ENCODE results near the gene PGAP2. TPM values are rescaled to one million over a fixed set of nuclear protein-coding genes. Genes with fewer than 3 reads are reported as not detected.

PGAP2 gene
- total RNA-seq, 2 donors from 2014 or later: 10.8 to 14.9 TPM

DNA sequence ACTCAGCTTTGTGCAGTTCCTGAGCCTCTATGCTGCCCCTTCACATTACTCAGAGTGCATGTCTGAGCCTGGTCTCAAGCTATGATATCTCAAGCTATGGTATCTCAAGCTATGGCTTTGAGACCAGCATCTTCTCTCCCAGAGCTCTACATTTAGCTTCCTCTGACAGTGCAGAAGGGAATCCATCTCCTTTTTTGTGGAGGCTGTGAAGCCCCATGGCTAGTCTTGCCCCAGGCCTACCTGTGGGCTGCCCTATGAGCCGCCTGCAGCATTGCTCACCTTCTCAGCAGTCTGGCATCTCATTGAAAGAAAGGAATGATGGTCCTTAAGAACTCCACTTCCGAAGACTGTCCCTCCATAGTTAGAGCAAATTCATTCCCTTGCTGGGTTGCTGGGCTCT, 12.6 kb downstream of the PGAP2 start:
- Histone ChIP-seq H3K27ac (no peak overlapping the region), H3K9me3 (no peaks in the 10 kb centered on the region), H3K36me3 (no peaks in the 10 kb centered on the region), H3K27me3 (no peaks in the 10 kb centered on the region), H3K4me1 (peaks cover 0 to 7% of the 10 kb centered on the region in 2 donors), H3K4me3 (no peak overlapping the region)
- DNase-seq (ENCODE audit: low spot score): no peak
- TF ChIP-seq, protein P1, sequence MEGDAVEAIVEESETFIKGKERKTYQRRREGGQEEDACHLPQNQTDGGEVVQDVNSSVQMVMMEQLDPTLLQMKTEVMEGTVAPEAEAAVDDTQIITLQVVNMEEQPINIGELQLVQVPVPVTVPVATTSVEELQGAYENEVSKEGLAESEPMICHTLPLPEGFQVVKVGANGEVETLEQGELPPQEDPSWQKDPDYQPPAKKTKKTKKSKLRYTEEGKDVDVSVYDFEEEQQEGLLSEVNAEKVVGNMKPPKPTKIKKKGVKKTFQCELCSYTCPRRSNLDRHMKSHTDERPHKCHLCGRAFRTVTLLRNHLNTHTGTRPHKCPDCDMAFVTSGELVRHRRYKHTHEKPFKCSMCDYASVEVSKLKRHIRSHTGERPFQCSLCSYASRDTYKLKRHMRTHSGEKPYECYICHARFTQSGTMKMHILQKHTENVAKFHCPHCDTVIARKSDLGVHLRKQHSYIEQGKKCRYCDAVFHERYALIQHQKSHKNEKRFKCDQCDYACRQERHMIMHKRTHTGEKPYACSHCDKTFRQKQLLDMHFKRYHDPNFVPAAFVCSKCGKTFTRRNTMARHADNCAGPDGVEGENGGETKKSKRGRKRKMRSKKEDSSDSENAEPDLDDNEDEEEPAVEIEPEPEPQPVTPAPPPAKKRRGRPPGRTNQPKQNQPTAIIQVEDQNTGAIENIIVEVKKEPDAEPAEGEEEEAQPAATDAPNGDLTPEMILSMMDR (IDR thresholded peaks at IDR 0.05): no peak

DNA sequence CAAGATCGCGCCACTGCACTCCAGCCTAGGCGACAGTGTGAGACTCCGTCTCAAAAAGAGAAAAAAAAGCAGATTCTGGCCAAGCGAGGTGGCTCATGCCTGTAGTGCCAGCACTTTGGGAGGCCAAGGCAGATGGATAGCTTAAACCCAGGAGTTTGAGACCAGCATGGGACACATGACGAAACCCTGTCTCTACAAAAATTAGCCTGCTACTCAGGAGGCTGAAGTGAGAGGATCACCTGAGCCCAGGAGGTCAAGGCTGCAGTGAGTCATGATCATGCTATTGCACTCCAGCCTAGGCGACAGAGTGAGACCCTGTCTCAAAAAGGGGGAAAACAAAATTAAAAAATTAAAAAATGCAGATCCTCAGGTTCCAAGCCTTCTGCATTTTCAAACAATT, 14.0 kb downstream of the PGAP2 start:
- Histone ChIP-seq H3K4me3 (no peak overlapping the region), H3K9me3 (no peaks in the 10 kb centered on the region), H3K36me3 (peaks cover 7% of the 10 kb centered on the region), H3K27ac (no peak overlapping the region), H3K27me3 (no peaks in the 10 kb centered on the region), H3K4me1 (no peaks in the 10 kb centered on the region)
- TF ChIP-seq, protein P1 (IDR thresholded peaks at IDR 0.05): no peak
- DNase-seq (ENCODE audit: low spot score): no peak

DNA sequence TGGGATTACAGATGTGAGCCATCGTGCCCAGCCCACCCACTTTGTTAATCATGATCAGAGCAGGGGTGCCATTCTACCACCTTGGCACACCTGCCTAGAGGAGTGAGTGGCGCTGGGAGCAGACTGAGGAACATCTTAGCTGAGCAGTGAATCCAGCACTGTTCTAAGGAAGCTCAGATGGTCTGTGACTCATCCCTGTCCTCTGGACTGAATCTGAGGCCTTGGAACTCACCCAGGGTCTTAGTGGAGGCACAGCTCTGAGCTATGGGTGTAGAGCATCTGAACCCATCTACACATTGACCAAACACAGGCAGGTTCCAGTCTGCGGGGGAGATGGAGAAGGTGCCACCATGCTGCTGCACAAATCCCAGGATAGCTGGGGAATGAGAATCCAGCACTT, 14.9 kb downstream of the PGAP2 start:
- Histone ChIP-seq H3K27me3 (no peaks in the 10 kb centered on the region), H3K27ac (no peak overlapping the region), H3K4me3 (no peak overlapping the region), H3K4me1 (no peaks in the 10 kb centered on the region), H3K36me3 (peaks cover 17% of the 10 kb centered on the region), H3K9me3 (no peaks in the 10 kb centered on the region)
- no peak for DNase-seq (ENCODE audit: low spot score)
- TF ChIP-seq, protein P1 (IDR thresholded peaks at IDR 0.05): no peak

DNA sequence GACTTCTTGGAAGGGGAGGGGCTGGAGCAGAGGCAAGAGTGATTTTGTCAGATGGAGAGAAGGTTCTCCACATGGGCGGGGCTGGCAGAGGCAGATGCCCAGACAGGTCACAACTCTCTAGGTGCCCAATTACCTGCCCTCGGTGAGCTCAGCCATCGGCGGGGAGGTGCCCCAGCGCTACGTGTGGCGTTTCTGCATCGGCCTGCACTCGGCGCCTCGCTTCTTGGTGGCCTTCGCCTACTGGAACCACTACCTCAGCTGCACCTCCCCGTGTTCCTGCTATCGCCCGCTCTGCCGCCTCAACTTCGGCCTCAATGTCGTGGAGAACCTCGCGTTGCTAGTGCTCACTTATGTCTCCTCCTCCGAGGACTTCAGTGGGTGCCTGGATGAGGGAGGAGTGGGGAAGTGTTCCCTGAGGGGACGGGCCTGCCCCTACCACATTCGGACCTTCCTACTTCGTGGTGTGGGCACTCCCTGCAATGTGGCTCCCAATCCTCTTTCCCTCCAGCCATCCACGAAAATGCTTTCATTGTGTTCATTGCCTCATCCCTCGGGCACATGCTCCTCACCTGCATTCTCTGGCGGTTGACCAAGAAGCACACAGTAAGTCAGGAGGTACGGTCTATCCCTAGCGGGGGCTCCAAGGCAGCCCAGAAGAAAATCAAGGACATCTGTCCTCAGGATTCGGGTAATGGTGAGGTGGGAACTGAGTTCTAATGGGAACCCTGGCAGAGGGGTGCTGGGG, 15.6 kb downstream of the PGAP2 start:
- TF ChIP-seq, protein P1 (IDR thresholded peaks at IDR 0.05): no peak
- Histone ChIP-seq H3K36me3 (peaks cover 17% of the 10 kb centered on the region), H3K27me3 (no peaks in the 10 kb centered on the region), H3K9me3 (no peaks in the 10 kb centered on the region), H3K27ac (no peak overlapping the region), H3K4me1 (no peaks in the 10 kb centered on the region), H3K4me3 (no peak overlapping the region)
- DNase-seq (ENCODE audit: low spot score): no peak

DNA sequence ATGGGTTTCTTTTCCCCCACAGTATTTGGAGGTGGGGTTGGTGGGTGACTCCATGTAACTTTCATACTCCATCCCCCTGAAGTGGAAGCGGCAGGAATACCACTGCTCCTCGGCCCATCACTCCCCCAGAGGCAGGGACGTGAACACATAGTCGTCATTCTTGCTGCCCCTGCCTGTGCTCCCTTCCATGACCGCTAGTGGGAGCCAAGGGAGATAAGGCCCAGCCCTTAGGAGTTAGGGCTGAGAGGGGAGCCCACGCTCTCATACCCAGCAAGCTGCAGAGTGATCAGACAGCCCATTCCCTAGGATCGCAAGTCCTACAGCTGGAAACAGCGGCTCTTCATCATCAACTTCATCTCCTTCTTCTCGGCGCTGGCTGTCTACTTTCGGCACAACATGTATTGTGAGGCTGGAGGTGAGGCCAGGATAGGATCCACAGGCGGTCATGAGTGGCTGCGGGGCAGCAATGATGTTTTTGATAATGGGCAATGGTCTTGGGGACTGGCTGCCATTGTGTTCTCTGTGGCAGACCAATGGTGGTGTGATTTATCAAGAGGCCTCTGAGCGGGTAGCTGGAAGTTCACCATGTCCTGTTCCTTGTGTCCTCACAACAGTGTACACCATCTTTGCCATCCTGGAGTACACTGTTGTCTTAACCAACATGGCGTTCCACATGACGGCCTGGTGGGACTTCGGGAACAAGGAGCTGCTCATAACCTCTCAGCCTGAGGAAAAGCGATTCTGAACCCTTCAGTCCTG, 16.5 kb downstream of the PGAP2 start:
- no peak for DNase-seq (ENCODE audit: low spot score)
- Histone ChIP-seq H3K27ac (no peak overlapping the region), H3K36me3 (peaks cover 17% of the 10 kb centered on the region), H3K4me1 (no peaks in the 10 kb centered on the region), H3K27me3 (no peaks in the 10 kb centered on the region), H3K4me3 (no peak overlapping the region), H3K9me3 (no peaks in the 10 kb centered on the region)
- TF ChIP-seq, protein P1 (IDR thresholded peaks at IDR 0.05): peak; percentile 30 to 66
